Transverse colon (tissue), 4 donors: ENCODE results near the gene RPL14. TPM values are rescaled to one million over a fixed set of nuclear protein-coding genes. Genes with fewer than 3 reads are reported as not detected.

Experiments used
- DNase-seq: peaks from one replicate; pipeline ENCODE4 v3.0.0-alpha.2; 2019
- H3K27ac ChIP-seq, 4 donors: fragments of 200-600 bp; sonication (generic); 2 replicates each; pipeline ENCODE4 v1.5.1; 2016 to 2018; ENCODE audit warnings: inconsistent platforms in 4 of 4
- H3K27me3 ChIP-seq: fragments of 200-600 bp; sonication (generic); 2 replicates; pipeline ENCODE4 v1.5.1; 2017; ENCODE audit warnings: inconsistent platforms
- H3K36me3 ChIP-seq, 4 donors: fragments of 200-600 bp; sonication (generic); 2 replicates each; pipeline ENCODE4 v1.5.1; 2017 to 2019; ENCODE audit warnings: inconsistent platforms in 4 of 4
- H3K4me1 ChIP-seq, 4 donors: fragments of 200-600 bp; sonication (generic); 2 replicates each; pipeline ENCODE4 v1.5.1; 2017 to 2020; ENCODE audit warnings: inconsistent platforms in 4 of 4
- H3K4me3 ChIP-seq, 4 donors: fragments of 200-600 bp; sonication (generic); 1 replicate in 1 of 4; 2 replicates in 3 of 4; pipeline versions ENCODE4 v1.5.1 to v1.6.1; 2017 to 2019; ENCODE audit warnings: inconsistent platforms in 4 of 4
- H3K9me3 ChIP-seq, 2 donors: fragments of 200-600 bp; sonication (generic); 2 replicates each; pipeline ENCODE4 v1.5.1; 2017 to 2019; ENCODE audit warnings: inconsistent platforms in 2 of 2
- EP300 ChIP-seq: sonication (generic); formaldehyde crosslinking; IDR thresholded peaks from one replicate; pipeline ENCODE4 v1.6.1; 2017; ENCODE audit warnings: antibody characterized with exemption, low read depth
- POLR2A ChIP-seq: fragments of 450-650 bp; IDR thresholded peaks from one replicate; pipeline ENCODE4 v1.6.1; 2016; ENCODE audit warnings: antibody characterized with exemption, mild to moderate bottlenecking, moderate library complexity
- POLR2AphosphoS5 ChIP-seq, 3 donors: sonication (generic); formaldehyde crosslinking; IDR thresholded peaks; one replicate each; pipeline ENCODE4 v1.6.1; 2016; ENCODE audit warnings: antibody characterized with exemption in 3 of 3
- WGBS, 2 donors: methylation state at CpG; one replicate each; pipeline ENCODE4 v1.1.5; 2018; ENCODE audit warnings: low coverage in 1 of 2; 5-methylcytosine and 5-hydroxymethylcytosine counted together
- in situ Hi-C, 4 donors: fragments of 200-750 bp; cut with MboI; loops; one replicate each; pipeline versions ENCODE4 v1.15.0 to v1.15.1; 2017; ENCODE audit warnings: low sequenced_read_pairs in 3 of 4, low pct_ligation_motif_present in 1 of 4, low pct_unique_long_range_greater_than_20kb in 1 of 4
- intact Hi-C: fragments of 100-400 bp; cut with DNase I; formaldehyde crosslinking; loops from one replicate; pipeline ENCODE4 v1.15.1; 2023; ENCODE audit warnings: low total_unique reads
- total RNA-seq, 4 donors: library from RNA; depleted of rRNA; stranded (reverse); fragments of >200 nt; gene quantifications; one replicate each; pipeline ENCODE4 v1.1.0, GENCODE V29; 2016
- TF ChIP-seq, protein P1 (sequence below), 5 experiments: fragments of 200-600 bp in 3 of 5; fragments of 450-650 bp in 2 of 5; sonication (generic) in 3 of 5; IDR thresholded peaks; 1 replicate in 2 of 5; 2 replicates in 3 of 5; pipeline ENCODE4 v1.5.1; 2016 to 2017; ENCODE audit warnings: antibody characterized with exemption in 5 of 5, inconsistent platforms in 3 of 5, mild to moderate bottlenecking in 2 of 5, moderate library complexity in 1 of 5

Gene RPL14
- total RNA-seq, 4 donors from 2014 or later, result 90.1 to 299 (median 194) TPM

DNA sequence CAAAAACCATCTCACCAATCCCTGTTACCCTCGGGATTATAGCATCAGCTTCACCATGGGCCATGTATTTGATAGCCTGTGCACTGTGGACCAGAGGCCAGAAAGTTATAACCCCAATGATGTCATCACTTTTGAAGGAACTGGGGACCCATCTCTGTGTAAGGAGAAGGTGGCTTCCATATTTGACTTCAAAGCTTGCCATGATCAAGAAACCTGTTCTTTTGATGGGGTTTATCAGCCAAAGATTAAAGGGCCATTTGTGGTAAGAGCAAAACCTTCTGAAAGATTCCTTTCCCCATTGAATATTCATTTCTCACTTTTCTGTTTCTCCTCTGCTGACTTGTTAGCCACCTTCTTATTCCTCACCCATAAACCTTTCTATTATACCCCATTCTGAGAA lies 34.3 kb upstream of the RPL14 start:
- TF ChIP-seq POLR2A, result no peak
- TF ChIP-seq, protein P1, sequence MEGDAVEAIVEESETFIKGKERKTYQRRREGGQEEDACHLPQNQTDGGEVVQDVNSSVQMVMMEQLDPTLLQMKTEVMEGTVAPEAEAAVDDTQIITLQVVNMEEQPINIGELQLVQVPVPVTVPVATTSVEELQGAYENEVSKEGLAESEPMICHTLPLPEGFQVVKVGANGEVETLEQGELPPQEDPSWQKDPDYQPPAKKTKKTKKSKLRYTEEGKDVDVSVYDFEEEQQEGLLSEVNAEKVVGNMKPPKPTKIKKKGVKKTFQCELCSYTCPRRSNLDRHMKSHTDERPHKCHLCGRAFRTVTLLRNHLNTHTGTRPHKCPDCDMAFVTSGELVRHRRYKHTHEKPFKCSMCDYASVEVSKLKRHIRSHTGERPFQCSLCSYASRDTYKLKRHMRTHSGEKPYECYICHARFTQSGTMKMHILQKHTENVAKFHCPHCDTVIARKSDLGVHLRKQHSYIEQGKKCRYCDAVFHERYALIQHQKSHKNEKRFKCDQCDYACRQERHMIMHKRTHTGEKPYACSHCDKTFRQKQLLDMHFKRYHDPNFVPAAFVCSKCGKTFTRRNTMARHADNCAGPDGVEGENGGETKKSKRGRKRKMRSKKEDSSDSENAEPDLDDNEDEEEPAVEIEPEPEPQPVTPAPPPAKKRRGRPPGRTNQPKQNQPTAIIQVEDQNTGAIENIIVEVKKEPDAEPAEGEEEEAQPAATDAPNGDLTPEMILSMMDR (IDR thresholded peaks at IDR 0.05), result no peak
- no peak for TF ChIP-seq POLR2AphosphoS5 (IDR thresholded peaks at IDR 0.05)
- Histone ChIP-seq H3K27me3 (no peaks in the 10 kb centered on the region), H3K4me1 (peaks cover 0 to 3% (median under 1%) of the 10 kb centered on the region in 4 donors), H3K36me3 (no peaks in the 10 kb centered on the region), H3K9me3 (no peaks in the 10 kb centered on the region), H3K4me3 (no peak overlapping the region), H3K27ac (no peak overlapping the region)
- intact Hi-C loops (no loop called here), in situ Hi-C loops (no loop called here)
- DNase-seq, result no peak
- 70 to 79% methylated on average over 1 of the region's 1 CpG for WGBS, 2 donors

- 83 to 100% methylated on average over 1 to 8 of the region's 8 CpGs for WGBS, 2 donors
- no peaks in the 10 kb centered on the region for H3K9me3 ChIP-seq
- in situ Hi-C loops, result no loop called here
- no peaks in the 10 kb centered on the region for H3K4me1 ChIP-seq
- H3K27me3 ChIP-seq, result no peaks in the 10 kb centered on the region
- H3K27ac ChIP-seq, result no peak overlapping the region
- no peak overlapping the region for H3K4me3 ChIP-seq
- TF ChIP-seq, protein P1 (IDR thresholded peaks at IDR 0.05), result no peak
- TF ChIP-seq POLR2A, result no peak
- TF ChIP-seq POLR2AphosphoS5 (IDR thresholded peaks at IDR 0.05), result no peak
- TF ChIP-seq EP300, result no peak
- no peak for DNase-seq
- H3K36me3 ChIP-seq, result no peaks in the 10 kb centered on the region
- intact Hi-C loops, result no loop called here
Observed at GRCh38 chr3:40427045-40427669, 30.0 kb upstream of the RPL14 start.

GRCh38 chr3:40432793-40433192 lies 24.3 kb upstream of the RPL14 start:
- Histone ChIP-seq H3K4me1 (no peaks in the 10 kb centered on the region), H3K27me3 (no peaks in the 10 kb centered on the region), H3K9me3 (no peaks in the 10 kb centered on the region), H3K4me3 (no peak overlapping the region), H3K27ac (no peak overlapping the region), H3K36me3 (no peaks in the 10 kb centered on the region)
- in situ Hi-C loops (no loop called here), intact Hi-C loops (no loop called here)
- TF ChIP-seq POLR2AphosphoS5 (IDR thresholded peaks at IDR 0.05) (no peak), EP300 (no peak), POLR2A (no peak)
- TF ChIP-seq, protein P1 (IDR thresholded peaks at IDR 0.05), result no peak
- WGBS, 2 donors, result 75 to 79% methylated on average over 2 of the region's 2 CpGs
- DNase-seq, result no peak

DNA sequence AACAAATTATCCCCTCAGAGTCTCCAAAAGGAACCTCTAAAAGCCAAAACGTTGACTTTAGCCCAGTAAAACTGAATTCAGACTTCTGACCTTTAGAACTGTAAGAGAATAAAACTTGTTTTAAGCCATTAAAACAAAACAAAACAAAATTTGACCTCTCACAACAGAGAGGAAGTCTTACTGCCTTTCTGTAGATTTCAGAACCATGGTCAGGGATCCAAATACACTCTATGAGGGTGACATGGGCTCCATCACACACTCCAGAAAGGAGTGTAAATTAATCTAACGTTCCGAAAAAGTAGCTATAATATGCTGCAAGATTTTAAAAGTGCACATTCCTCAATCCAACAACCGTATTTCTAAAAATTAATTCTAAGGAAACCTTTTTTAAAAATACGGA lies 19.2 kb upstream of the RPL14 start:
- Histone ChIP-seq H3K27ac (no peak overlapping the region), H3K4me3 (no peak overlapping the region), H3K9me3 (no peaks in the 10 kb centered on the region), H3K4me1 (no peaks in the 10 kb centered on the region), H3K36me3 (no peaks in the 10 kb centered on the region), H3K27me3 (no peaks in the 10 kb centered on the region)
- 74 to 75% methylated on average over 5 of the region's 5 CpGs for WGBS, 2 donors
- TF ChIP-seq, protein P1 (IDR thresholded peaks at IDR 0.05), result no peak
- TF ChIP-seq EP300 (no peak), POLR2A (no peak), POLR2AphosphoS5 (IDR thresholded peaks at IDR 0.05) (no peak)
- intact Hi-C loops (no loop called here), in situ Hi-C loops (no loop called here)
- no peak for DNase-seq
